OCI-LY1 (cell line): Measurements from ENCODE around the gene TRAPPC12.
A peak's percentile ranks its signal among the peaks of the same experiment; 100 is the strongest.

Experiments
- H2AFZ ChIP-seq: fragments of 200-600 bp; sonication (generic), shearing (Covaris generic); 2 replicates; pipeline ENCODE4 v1.6.0; 2014; ENCODE audit warnings: antibody characterized with exemption, mild to moderate bottlenecking, low read length
- H3F3A ChIP-seq: fragments of 200-600 bp; sonication (generic), shearing (Covaris generic); 2 replicates; pipeline ENCODE4 v1.6.0; 2014; ENCODE audit warnings: mild to moderate bottlenecking, antibody characterized with exemption, low read length, moderate library complexity; ENCODE audit not compliant: insufficient read depth
- H3K27ac ChIP-seq: fragments of 200-600 bp; sonication (generic); 2 replicates; pipeline ENCODE4 v1.5.1; 2014; ENCODE audit warnings: low read length, mixed run types, mild to moderate bottlenecking, low read depth; ENCODE audit not compliant: poor library complexity, severe bottlenecking
- H3K27me3 ChIP-seq: fragments of 200-600 bp; sonication (generic); 2 replicates; pipeline ENCODE4 v1.6.0; 2014; ENCODE audit warnings: antibody characterized with exemption, mild to moderate bottlenecking, low read length, moderate library complexity; ENCODE audit not compliant: insufficient read depth
- H3K36me3 ChIP-seq: fragments of 200-600 bp; sonication (generic); 2 replicates; pipeline ENCODE4 v1.6.1; 2014; ENCODE audit warnings: mild to moderate bottlenecking, antibody characterized with exemption, low read length, moderate library complexity, mixed read lengths; ENCODE audit not compliant: insufficient read depth
- H3K4me1 ChIP-seq: fragments of 200-600 bp; sonication (generic); 2 replicates; pipeline ENCODE4 v1.5.1; 2014; ENCODE audit warnings: mild to moderate bottlenecking, low read length, moderate library complexity; ENCODE audit not compliant: insufficient read depth, severe bottlenecking
- H3K4me2 ChIP-seq: fragments of 200-600 bp; sonication (generic), shearing (Covaris generic); 2 replicates; pipeline ENCODE4 v1.6.1; 2014; ENCODE audit warnings: low read length
- H3K4me3 ChIP-seq: fragments of 200-600 bp; sonication (generic); 2 replicates; pipeline ENCODE4 v1.5.1; 2014; ENCODE audit warnings: low read length, low read depth, mild to moderate bottlenecking, mixed read lengths; ENCODE audit not compliant: poor library complexity, severe bottlenecking
- H3K79me2 ChIP-seq: fragments of 200-600 bp; shearing (Covaris generic); 2 replicates; pipeline ENCODE4 v1.6.1; 2016; ENCODE audit warnings: mixed run types, low read length, mixed read lengths; ENCODE audit not compliant: insufficient read depth
- H3K9ac ChIP-seq: fragments of 200-600 bp; sonication (generic), shearing (Covaris generic); 2 replicates; pipeline ENCODE4 v1.6.1; 2014; ENCODE audit warnings: mild to moderate bottlenecking, low read length, mixed read lengths
- H3K9me2 ChIP-seq: fragments of 200-600 bp; sonication (generic), shearing (Covaris generic); 2 replicates; pipeline ENCODE4 v1.6.1; 2014; ENCODE audit warnings: low read depth, mild to moderate bottlenecking, low read length, mixed read lengths
- H3K9me3 ChIP-seq: fragments of 200-600 bp; shearing (Covaris generic); 2 replicates; pipeline ENCODE4 v1.6.1; 2014; ENCODE audit warnings: low read length, mixed read lengths
- H4K20me1 ChIP-seq: fragments of 200-600 bp; sonication (generic), shearing (Covaris generic); 2 replicates; pipeline ENCODE4 v1.6.0; 2016; ENCODE audit warnings: mild to moderate bottlenecking, low read length; ENCODE audit not compliant: insufficient read depth
- EZH2 ChIP-seq: fragments of 200-600 bp; sonication (generic), shearing (Covaris generic); IDR thresholded peaks from 2 replicates; pipeline ENCODE4 v1.8.0; 2017; ENCODE audit warnings: borderline replicate concordance, mixed run types, mild to moderate bottlenecking, antibody characterized with exemption, low read length, moderate library complexity, mixed read lengths
- TF ChIP-seq, protein P1 (sequence below): fragments of 200-600 bp; sonication (generic), shearing (Covaris generic); IDR thresholded peaks from 2 replicates; pipeline ENCODE4 v1.5.1; 2017; ENCODE audit warnings: mild to moderate bottlenecking, antibody characterized with exemption, low read length, moderate library complexity, mixed read lengths

Gene TRAPPC12

DNA sequence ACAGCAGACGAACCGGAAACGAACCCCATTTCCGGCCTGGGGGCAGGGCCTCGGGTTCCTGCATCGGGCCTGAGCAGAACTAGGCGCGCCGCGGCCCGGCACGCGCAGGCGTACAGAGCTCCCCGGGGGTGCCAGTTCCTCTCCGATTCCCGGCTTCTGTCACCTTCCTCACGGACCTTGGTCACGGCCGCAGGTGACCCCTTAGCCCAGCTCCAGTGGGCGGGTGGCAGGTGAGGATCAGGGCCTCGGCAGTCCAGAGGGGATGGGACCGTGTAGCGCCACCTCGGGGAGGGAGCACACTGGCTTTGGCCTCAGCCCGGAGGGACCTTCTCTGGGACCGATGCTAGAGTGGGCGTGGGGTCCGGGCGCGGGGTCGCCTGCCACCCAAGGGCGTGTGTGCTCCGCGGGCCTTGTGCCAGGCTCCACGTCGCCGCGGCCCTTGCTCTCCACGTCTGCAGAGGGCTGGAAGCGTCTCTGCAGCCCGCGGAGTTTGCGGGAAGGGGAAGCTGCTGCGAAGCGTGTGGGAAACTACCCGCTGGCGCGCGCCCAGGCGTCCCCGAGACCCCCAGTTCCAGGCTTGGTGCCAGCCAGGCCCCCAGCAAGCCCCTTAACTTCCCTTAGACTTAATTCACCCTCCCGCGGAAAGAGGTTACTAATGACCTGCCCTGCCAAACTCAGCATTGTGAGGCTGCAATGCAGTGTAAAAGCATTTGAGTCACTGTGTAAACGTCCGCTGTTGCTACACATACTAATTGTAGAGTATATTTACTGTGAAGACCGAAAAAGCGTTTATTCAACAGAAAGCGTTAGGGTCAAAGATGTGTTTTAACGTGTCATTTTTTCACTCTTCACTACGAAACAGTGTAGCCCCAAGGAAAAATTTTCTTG, at the start of gene TRAPPC12:
Gene TRAPPC12 (plus strand): TSS at position 48 of the 888 bp plus-strand sequence. CDS start 7,930 bp downstream, outside the sequence.
- TF ChIP-seq EZH2, result no peak
- TF ChIP-seq, protein P1, sequence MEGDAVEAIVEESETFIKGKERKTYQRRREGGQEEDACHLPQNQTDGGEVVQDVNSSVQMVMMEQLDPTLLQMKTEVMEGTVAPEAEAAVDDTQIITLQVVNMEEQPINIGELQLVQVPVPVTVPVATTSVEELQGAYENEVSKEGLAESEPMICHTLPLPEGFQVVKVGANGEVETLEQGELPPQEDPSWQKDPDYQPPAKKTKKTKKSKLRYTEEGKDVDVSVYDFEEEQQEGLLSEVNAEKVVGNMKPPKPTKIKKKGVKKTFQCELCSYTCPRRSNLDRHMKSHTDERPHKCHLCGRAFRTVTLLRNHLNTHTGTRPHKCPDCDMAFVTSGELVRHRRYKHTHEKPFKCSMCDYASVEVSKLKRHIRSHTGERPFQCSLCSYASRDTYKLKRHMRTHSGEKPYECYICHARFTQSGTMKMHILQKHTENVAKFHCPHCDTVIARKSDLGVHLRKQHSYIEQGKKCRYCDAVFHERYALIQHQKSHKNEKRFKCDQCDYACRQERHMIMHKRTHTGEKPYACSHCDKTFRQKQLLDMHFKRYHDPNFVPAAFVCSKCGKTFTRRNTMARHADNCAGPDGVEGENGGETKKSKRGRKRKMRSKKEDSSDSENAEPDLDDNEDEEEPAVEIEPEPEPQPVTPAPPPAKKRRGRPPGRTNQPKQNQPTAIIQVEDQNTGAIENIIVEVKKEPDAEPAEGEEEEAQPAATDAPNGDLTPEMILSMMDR, result peak; percentile 67
- Histone ChIP-seq H3K9ac (peak within 1 kb of the TSS; percentile 82), H3K9me3 (no peaks in the 10 kb centered on the region), H2AFZ (no peak within 1 kb of the TSS), H3K4me1 (peaks cover 42% of the 10 kb centered on the region), H3K27ac (peak within 1 kb of the TSS; percentile 35), H3F3A (no peaks in the 10 kb centered on the region), H4K20me1 (no peaks in the 10 kb centered on the region), H3K36me3 (peaks cover 43% of the 10 kb centered on the region), H3K4me2 (peak within 1 kb of the TSS; percentile 96), H3K27me3 (no peaks in the 10 kb centered on the region), H3K9me2 (no peaks in the 10 kb centered on the region), H3K79me2 (peaks cover 43% of the 10 kb centered on the region), H3K4me3 (peak within 1 kb of the TSS; percentile 84)

GRCh38 chr2:3332133-3332532, 47.4 kb upstream of the TRAPPC12 start:
- H3K36me3 ChIP-seq, result peaks cover 59% of the 10 kb centered on the region

DNA sequence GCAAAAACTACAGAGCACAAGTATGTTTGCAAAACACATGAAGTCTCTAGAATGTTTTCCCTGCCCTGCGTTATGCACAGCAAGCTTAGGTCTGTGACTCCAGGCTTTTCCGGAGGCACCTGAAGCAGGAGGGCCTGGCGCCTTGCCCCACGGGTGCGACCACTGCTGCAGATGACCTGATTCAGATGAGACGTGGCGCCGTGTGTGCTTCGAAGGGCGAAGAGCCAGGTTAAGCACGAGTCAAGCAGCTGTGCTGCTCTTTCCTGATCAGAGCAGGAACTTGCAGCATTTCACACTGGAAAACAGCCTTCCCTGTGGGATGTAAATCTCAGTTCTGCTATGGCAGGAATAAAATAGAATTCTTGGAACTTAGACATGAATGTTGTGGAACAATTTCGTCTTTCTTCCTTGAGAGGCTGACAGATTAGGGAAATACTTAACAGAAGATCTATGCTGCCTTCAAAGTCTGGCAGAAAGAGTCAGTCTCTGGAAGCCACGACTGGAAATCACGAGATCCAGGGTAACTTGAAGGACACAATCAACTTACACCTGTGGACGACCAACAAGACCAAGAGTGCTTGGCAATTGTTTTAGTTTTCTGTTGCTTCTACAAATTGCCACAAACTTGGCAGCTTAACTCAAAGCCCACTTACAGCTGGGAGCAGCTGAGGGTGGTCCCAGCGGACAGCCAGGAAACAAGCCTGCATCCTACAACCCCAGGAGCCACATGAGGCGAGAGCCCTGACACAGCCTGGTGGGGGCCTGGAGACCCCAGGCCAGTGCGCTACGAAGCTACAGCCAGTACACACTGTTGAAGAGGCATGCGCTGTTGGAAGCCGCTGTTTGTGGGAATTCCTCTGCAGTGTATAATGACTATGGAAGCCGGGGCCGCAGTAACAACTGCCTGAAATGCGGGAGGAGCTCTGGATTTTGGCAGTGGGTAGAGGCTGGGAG, 44.8 kb upstream of the TRAPPC12 start:
- Histone ChIP-seq H3K27me3 (no peaks in the 10 kb centered on the region), H3F3A (no peaks in the 10 kb centered on the region), H3K4me1 (no peaks in the 10 kb centered on the region), H2AFZ (no peak overlapping the region), H3K4me3 (no peak overlapping the region), H3K9me3 (no peaks in the 10 kb centered on the region), H3K4me2 (no peak overlapping the region), H3K9ac (no peak overlapping the region), H3K79me2 (no peaks in the 10 kb centered on the region), H3K9me2 (no peaks in the 10 kb centered on the region), H3K27ac (no peak overlapping the region), H4K20me1 (no peaks in the 10 kb centered on the region), H3K36me3 (peaks cover 65% of the 10 kb centered on the region)
- TF ChIP-seq EZH2, result no peak
- TF ChIP-seq, protein P1, result no peak

More at GRCh38 chr2:3332133-3332532, 47.4 kb upstream of the TRAPPC12 start:
- no peaks in the 10 kb centered on the region for H3K4me1 ChIP-seq
- H3K79me2 ChIP-seq, result no peaks in the 10 kb centered on the region
- no peak for TF ChIP-seq EZH2
- TF ChIP-seq, protein P1, result no peak
- H3K27ac ChIP-seq, result no peak overlapping the region
- H3K9me3 ChIP-seq, result no peaks in the 10 kb centered on the region
- no peaks in the 10 kb centered on the region for H3K27me3 ChIP-seq
- no peak overlapping the region for H2AFZ ChIP-seq
- H3K9me2 ChIP-seq, result no peaks in the 10 kb centered on the region
- no peak overlapping the region for H3K4me2 ChIP-seq
- no peaks in the 10 kb centered on the region for H4K20me1 ChIP-seq
- H3F3A ChIP-seq, result no peaks in the 10 kb centered on the region
- no peak overlapping the region for H3K4me3 ChIP-seq
- H3K9ac ChIP-seq, result no peak overlapping the region
